H1 (cell line): ENCODE data around the gene ZNF280B. TPM values are rescaled to one million over a fixed set of nuclear protein-coding genes. Genes with fewer than 3 reads are reported as not detected.

Source experiments
- CTCF ChIA-PET: fragments of 300-600 bp; sonication (Branson Sonifier 250); formaldehyde crosslinking; loops from one replicate; lab custom pipeline; 2021; ENCODE audit not compliant: partially characterized antibody; lab: Charles Lee
- POLR2A ChIA-PET: fragments of 300-600 bp; sonication (Branson Sonifier 250); formaldehyde crosslinking; loops from one replicate; lab custom pipeline; 2021; ENCODE audit warnings: inconsistent platforms; ENCODE audit not compliant: partially characterized antibody; lab: Charles Lee
- DNase-seq, 2 experiments: peaks; one replicate each; pipeline versions ENCODE4 v3.0.0 to v3.0.0-alpha.2; 2010 to 2022; ENCODE audit warnings: low spot score in 2 of 2, low read depth in 1 of 2, mixed read lengths in 1 of 2
- FAIRE-seq: peaks from 2 replicates; lab custom pipeline; 2011; peaks lifted over from hg19 to GRCh38; lab: Jason Lieb, UNC
- H2AFZ ChIP-seq: 2 replicates; pipeline ENCODE4 v1.8.1; 2012; ENCODE audit warnings: low read length, inconsistent platforms
- H2AK5ac ChIP-seq: 2 replicates; pipeline ENCODE4 v1.6.1; 2013; ENCODE audit warnings: low read depth, low read length
- H2BK120ac ChIP-seq: replicated peaks from 2 replicates; pipeline ENCODE3; 2013; ENCODE audit warnings: low read depth, low read length, inconsistent platforms
- H2BK12ac ChIP-seq: 2 replicates; pipeline ENCODE4 v1.6.1; 2013; ENCODE audit warnings: low read depth, low read length
- H2BK15ac ChIP-seq: 2 replicates; pipeline ENCODE4 v1.6.1; 2013; ENCODE audit warnings: low read length
- H2BK20ac ChIP-seq: 2 replicates; pipeline ENCODE4 v1.6.1; 2013; ENCODE audit warnings: low read length
- H2BK5ac ChIP-seq: 2 replicates; pipeline ENCODE4 v1.6.1; 2013; ENCODE audit warnings: low read depth, low read length
- H3K14ac ChIP-seq: 2 replicates; pipeline ENCODE4 v1.6.1; 2013; ENCODE audit warnings: inconsistent platforms; ENCODE audit not compliant: insufficient read length
- H3K18ac ChIP-seq: 2 replicates; pipeline ENCODE4 v1.6.1; 2013; ENCODE audit warnings: low read length; ENCODE audit errors: extremely low read depth
- H3K23ac ChIP-seq: 2 replicates; pipeline ENCODE4 v1.6.1; 2013; ENCODE audit warnings: inconsistent platforms; ENCODE audit not compliant: insufficient read length
- H3K23me2 ChIP-seq: 2 replicates; pipeline ENCODE4 v1.6.1; 2013; ENCODE audit warnings: low read depth, low read length
- H3K27ac ChIP-seq: 2 replicates; pipeline ENCODE4 v1.6.1; 2011; ENCODE audit warnings: low read depth, low read length, inconsistent platforms
- H3K27me3 ChIP-seq, 4 experiments: replicated peaks in 1 of 4; 1 replicate in 1 of 4; 2 replicates in 3 of 4; pipeline versions ENCODE4 v1.6.1 to v1.8.1; 2011 to 2013; ENCODE audit warnings: low read length in 3 of 4, mild to moderate bottlenecking in 3 of 4, inconsistent platforms in 2 of 4, mixed read lengths in 2 of 4, moderate library complexity in 1 of 4; ENCODE audit not compliant: control insufficient read depth in 3 of 4, insufficient read depth in 3 of 4; ENCODE audit errors: extremely low read depth in 1 of 4
- H3K36me3 ChIP-seq, 4 experiments: 2 replicates each; pipeline versions ENCODE4 v1.6.1 to v1.8.1; 2011 to 2013; ENCODE audit warnings: mild to moderate bottlenecking in 4 of 4, low read length in 3 of 4, moderate library complexity in 2 of 4, control low read depth in 1 of 4, inconsistent platforms in 1 of 4; ENCODE audit not compliant: insufficient read depth in 4 of 4, control insufficient read depth in 2 of 4
- H3K4ac ChIP-seq: replicated peaks from 2 replicates; pipeline ENCODE3; 2013; ENCODE audit warnings: low read length, low read depth, mixed read lengths, inconsistent platforms; ENCODE audit not compliant: insufficient read length
- H3K4me1 ChIP-seq, 4 experiments: replicated peaks in 1 of 4; 1 replicate in 1 of 4; 2 replicates in 3 of 4; pipeline versions ENCODE4 v1.6.1 to v1.8.1; 2011 to 2013; ENCODE audit warnings: low read length in 3 of 4, inconsistent platforms in 2 of 4, mixed read lengths in 1 of 4; ENCODE audit not compliant: insufficient read depth in 4 of 4, control insufficient read depth in 3 of 4
- H3K4me2 ChIP-seq, 2 experiments: 2 replicates each; pipeline versions ENCODE4 v1.6.1 to v1.8.1; 2011 to 2013; ENCODE audit warnings: low read depth in 2 of 2, low read length in 2 of 2, control low read depth in 1 of 2, inconsistent platforms in 1 of 2, mild to moderate bottlenecking in 1 of 2; ENCODE audit not compliant: insufficient read depth in 1 of 2
- H3K4me3 ChIP-seq, 4 experiments: fragments of 200-600, 300-600 bp in 1 of 4; sonication (generic), shearing (Covaris generic), sonication (Bioruptor Twin) in 1 of 4; 2 replicates each; pipeline versions ENCODE4 v1.5.1 to v1.8.1; 2011 to 2016; ENCODE audit warnings: low read length in 4 of 4, low read depth in 3 of 4, control low read depth in 2 of 4, inconsistent platforms in 2 of 4, mild to moderate bottlenecking in 2 of 4, mixed read lengths in 1 of 4, moderate library complexity in 1 of 4; ENCODE audit not compliant: insufficient read depth in 2 of 4; ENCODE audit errors: extremely low read depth in 1 of 4
- H3K56ac ChIP-seq: replicated peaks from 2 replicates; pipeline ENCODE3; 2013; ENCODE audit warnings: low read depth, mild to moderate bottlenecking, mixed read lengths, low read length, inconsistent platforms; ENCODE audit not compliant: insufficient read length
- H3K79me1 ChIP-seq: 2 replicates; pipeline ENCODE4 v1.6.1; 2013; ENCODE audit warnings: low read depth, low read length, control low read depth
- H3K79me2 ChIP-seq, 2 experiments: 2 replicates each; pipeline versions ENCODE4 v1.6.1 to v1.8.1; 2012 to 2013; ENCODE audit warnings: low read length in 2 of 2, mild to moderate bottlenecking in 2 of 2, inconsistent platforms in 1 of 2; ENCODE audit not compliant: insufficient read depth in 2 of 2, control insufficient read depth in 1 of 2
- H3K9ac ChIP-seq, 4 experiments: replicated peaks in 1 of 4; 1 replicate in 1 of 4; 2 replicates in 3 of 4; pipeline versions ENCODE4 v1.6.1 to v1.8.1; 2011 to 2013; ENCODE audit warnings: low read depth in 3 of 4, low read length in 3 of 4, control low read depth in 2 of 4, mild to moderate bottlenecking in 2 of 4, moderate library complexity in 2 of 4, inconsistent platforms in 1 of 4; ENCODE audit errors: extremely low read depth in 1 of 4
- H3K9me3 ChIP-seq, 2 experiments: 2 replicates each; pipeline versions ENCODE4 v1.6.1 to v1.8.1; 2012 to 2013; ENCODE audit warnings: mild to moderate bottlenecking in 2 of 2, moderate library complexity in 2 of 2, control low read depth in 1 of 2, inconsistent platforms in 1 of 2, low read depth in 1 of 2, low read length in 1 of 2, mixed read lengths in 1 of 2; ENCODE audit not compliant: insufficient read depth in 2 of 2
- H4K20me1 ChIP-seq, 2 experiments: replicated peaks in 1 of 2; 2 replicates each; pipeline versions ENCODE3 to v1.8.1; 2011 to 2013; ENCODE audit warnings: inconsistent platforms in 2 of 2, low read length in 2 of 2, mild to moderate bottlenecking in 1 of 2; ENCODE audit not compliant: insufficient read depth in 2 of 2, control insufficient read depth in 1 of 2
- H4K5ac ChIP-seq: 2 replicates; pipeline ENCODE4 v1.6.1; 2013; ENCODE audit warnings: low read length, low read depth, mixed read lengths, inconsistent platforms; ENCODE audit not compliant: insufficient read length
- H4K8ac ChIP-seq: 2 replicates; pipeline ENCODE4 v1.8.0; 2013; ENCODE audit warnings: mild to moderate bottlenecking, moderate library complexity, low read length, inconsistent platforms; ENCODE audit not compliant: insufficient read depth; ENCODE audit errors: extremely low read depth
- H4K91ac ChIP-seq: replicated peaks from 2 replicates; pipeline ENCODE3; 2013; ENCODE audit warnings: low read length, mixed read lengths, inconsistent platforms; ENCODE audit not compliant: insufficient read length
- CEBPB ChIP-seq: IDR thresholded peaks from 2 replicates; pipeline ENCODE4 v1.6.1; 2012; ENCODE audit warnings: low read depth, low read length
- CTCF ChIP-seq, 3 experiments: IDR thresholded peaks; 1 replicate in 2 of 3; 2 replicates in 1 of 3; pipeline versions ENCODE4 v1.5.1 to v1.6.1; 2011; ENCODE audit warnings: low read length in 3 of 3, mild to moderate bottlenecking in 3 of 3, inconsistent platforms in 2 of 3, low read depth in 1 of 3, moderate library complexity in 1 of 3; ENCODE audit not compliant: insufficient read depth in 1 of 3; ENCODE audit errors: control extremely low read depth in 1 of 3
- FOSL1 ChIP-seq: IDR thresholded peaks from 2 replicates; pipeline ENCODE4 v1.6.1; 2011; ENCODE audit warnings: mild to moderate bottlenecking, low read depth, low read length, moderate library complexity; ENCODE audit not compliant: insufficient read depth
- GABPA ChIP-seq: IDR thresholded peaks from 2 replicates; pipeline ENCODE4 v1.6.1; 2011; ENCODE audit warnings: mild to moderate bottlenecking, low read length, moderate library complexity, borderline replicate concordance; ENCODE audit not compliant: insufficient read depth
- HDAC2 ChIP-seq, 2 experiments: fragments of 300-600 bp in 1 of 2; sonication (generic) in 1 of 2; IDR thresholded peaks; 2 replicates each; pipeline ENCODE4 v1.6.1; 2011 to 2012; ENCODE audit warnings: low read depth in 2 of 2, low read length in 2 of 2, mild to moderate bottlenecking in 2 of 2, moderate library complexity in 2 of 2, borderline replicate concordance in 1 of 2, inconsistent platforms in 1 of 2
- KDM1A ChIP-seq: fragments of 200-600, 300-600 bp; sonication (generic); IDR thresholded peaks from 2 replicates; pipeline ENCODE4 v1.7.1; 2016; ENCODE audit warnings: mild to moderate bottlenecking, low read length, borderline replicate concordance
- KDM4A ChIP-seq: IDR thresholded peaks from one replicate; pipeline ENCODE4 v1.7.1; 2012; ENCODE audit warnings: low read depth, mild to moderate bottlenecking, moderate library complexity, low read length, inconsistent platforms; ENCODE audit not compliant: severe bottlenecking
- NRF1 ChIP-seq: IDR thresholded peaks from 2 replicates; pipeline ENCODE4 v1.6.1; 2011; ENCODE audit warnings: mild to moderate bottlenecking, low read depth, low read length, improper control_type of control experiment
- RFX5 ChIP-seq: IDR thresholded peaks from 2 replicates; pipeline ENCODE4 v1.6.1; 2011; ENCODE audit warnings: low read depth, low read length, improper control_type of control experiment, borderline replicate concordance
- TAF1 ChIP-seq: IDR thresholded peaks from 2 replicates; pipeline ENCODE4 v1.6.1; 2011; ENCODE audit warnings: mild to moderate bottlenecking, low read depth, low read length
- WGBS, 2 experiments: shearing (Covaris generic) in 1 of 2; methylation state at CpG; one replicate each; pipeline versions ENCODE4 v1.1.6 to v1.1.7; 2013 to 2015; ENCODE audit warnings: low lambda C conversion rate in 2 of 2, mixed read lengths in 2 of 2, inconsistent platforms in 1 of 2, low coverage in 1 of 2, missing lambda C conversion rate in 1 of 2; ENCODE audit not compliant: insufficient replicate concordance in 2 of 2, insufficient coverage in 1 of 2, insufficient read length in 1 of 2; ENCODE audit errors: extremely low coverage in 1 of 2, missing lambda C conversion rate in 1 of 2; 5-methylcytosine and 5-hydroxymethylcytosine counted together
- polyA plus RNA-seq, 7 experiments: library from polyadenylated mRNA; depleted of rRNA in 3 of 7; stranded (reverse) in 5 of 7; unstranded in 2 of 7; fragments of >200 nt in 5 of 7; fragments of 200-250 nt in 2 of 7; gene quantifications; 1 replicate in 5 of 7; 2 replicates in 1 of 7; 4 replicates in 1 of 7; pipeline versions ENCODE4 v1.2.1 to v1.2.3, GENCODE V29; 2011 to 2013; ENCODE audit warnings: missing spikeins in 2 of 7, mixed read lengths in 2 of 7
- total RNA-seq: library from RNA; stranded (reverse); fragmentation: NEBNext Ultra II Directional; extraction: Animal tissue kit (Norgen Biotek cat#: 25700); gene quantifications from 2 replicates; pipeline ENCODE4 v1.2.1, GENCODE V29; 2021

The ZNF280B gene
- total and polyA plus RNA-seq, 2 of the 8 experiments (the other 6 are each of a cell fraction or from before 2014, with no cell fraction given), result 4.8 to 11.7 TPM

GRCh38 chr22:22546490-22546889 is 37.9 kb upstream of the ZNF280B start:
- Histone ChIP-seq H4K20me1 (peaks cover 0 to 1% of the 10 kb centered on the region in 2 experiments), H3K23me2 (no peaks in the 10 kb centered on the region), H2BK20ac (no peak overlapping the region), H3K18ac (no peak overlapping the region), H3K56ac (no peak overlapping the region), H3K79me2 (no peaks in the 10 kb centered on the region), H4K8ac (no peak overlapping the region), H3K4me2 (no peak overlapping the region), H4K91ac (no peak overlapping the region), H2AFZ (no peak overlapping the region), H3K4me3 (no peak overlapping the region), H2AK5ac (no peak overlapping the region), H3K9ac (no peak overlapping the region), H2BK15ac (no peak overlapping the region), H3K79me1 (no peaks in the 10 kb centered on the region), H3K23ac (no peak overlapping the region), H3K27ac (no peak overlapping the region), H3K4me1 (no peaks in the 10 kb centered on the region), H2BK120ac (no peak overlapping the region), H3K36me3 (no peaks in the 10 kb centered on the region), H3K9me3 (peaks cover 33 to 62% of the 10 kb centered on the region in 2 experiments; a peak in 3 of 4 replicates), H2BK5ac (no peak overlapping the region), H3K4ac (no peak overlapping the region), H4K5ac (no peak overlapping the region), H3K14ac (no peak overlapping the region), H2BK12ac (no peak overlapping the region), H3K27me3 (peaks cover 31 to 61% (median 46%) of the 10 kb centered on the region in 4 experiments)
- WGBS, 2 experiments, result 80% methylated on average over 5 of the region's 5 CpGs; no CpG with 5 or more reads in 1 of the 2 experiments
- CTCF ChIA-PET, result no interaction called here
- no peak for DNase-seq
- no peak for FAIRE-seq
- POLR2A ChIA-PET, result no interaction called here
- TF ChIP-seq NRF1, result no peak
- no peak for TF ChIP-seq KDM1A
- no peak for TF ChIP-seq RFX5
- no peak for TF ChIP-seq GABPA
- TF ChIP-seq CTCF (IDR thresholded peaks at IDR 0.05; ENCODE audit: control extremely low read depth in 1 of 3, insufficient read depth in 1 of 3, low read depth in 1 of 3, low read length in 3 of 3), result no peak
- TF ChIP-seq FOSL1, result no peak
- no peak for TF ChIP-seq HDAC2 (IDR thresholded peaks at IDR 0.05; ENCODE audit: borderline replicate concordance in 1 of 2, low read depth in 2 of 2, low read length in 2 of 2)
- TF ChIP-seq TAF1, result no peak
- TF ChIP-seq CEBPB, result no peak
- no peak for TF ChIP-seq KDM4A
